HL-60/S4 treated with phorbol 12-myristate 13-acetate at 8.2 ng/mL for 4 days and 3 days (cell line): ENCODE measurements around the gene GPR89B.
"Not testable (repeated sequence)": the region's sequence is repeated elsewhere in the genome, so short reads cannot be mapped to it uniquely, and the experiment has no call there.

Experiments
- in situ Hi-C: fragments of 300-500 bp; cut with MboI; formaldehyde crosslinking; loops from 2 replicates; pipeline ENCODE4 v1.15.0; 2022; ENCODE audit warnings: low sequenced_read_pairs

Gene GPR89B

DNA sequence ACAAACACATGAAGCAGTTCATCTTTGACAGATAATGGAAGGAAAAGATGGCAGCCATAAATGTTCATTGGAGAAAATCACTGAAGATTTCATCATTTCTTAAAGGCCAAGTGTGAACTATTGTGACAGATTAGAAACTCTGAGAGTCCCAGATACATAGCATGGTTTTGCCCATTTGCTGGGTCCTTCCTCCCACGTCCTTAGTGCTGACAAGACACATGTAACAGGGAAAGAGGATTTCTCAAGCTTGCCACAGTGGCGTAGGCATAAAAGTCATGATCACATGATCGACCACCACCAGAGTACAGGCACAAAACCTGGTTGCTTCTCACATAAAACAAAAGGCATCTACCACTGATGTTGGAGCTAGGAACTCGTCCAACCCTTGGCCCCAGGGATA is 98.8 kb downstream of the GPR89B start:
- in situ Hi-C loops: not testable (repeated sequence)

DNA sequence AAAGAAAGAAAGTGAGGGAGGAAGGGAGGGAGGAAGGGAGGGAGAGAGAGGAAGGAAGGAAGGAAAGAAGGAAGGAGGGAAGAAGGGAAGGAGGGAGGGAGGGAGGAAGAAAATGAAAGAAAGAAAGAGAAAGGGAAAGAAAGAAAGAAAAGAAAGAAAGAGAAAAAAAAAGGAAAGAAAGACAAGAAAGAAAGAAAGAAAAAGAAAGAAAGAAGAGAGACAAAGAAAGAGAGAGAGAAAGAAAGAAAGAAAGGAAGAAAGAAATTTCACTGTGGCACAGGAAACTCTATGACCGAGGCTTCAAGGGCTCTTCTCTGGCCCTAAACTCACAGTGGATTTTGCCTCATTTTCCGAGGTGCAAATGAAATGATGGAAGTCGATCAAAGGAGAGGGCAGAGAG is 104.0 kb downstream of the GPR89B start:
- in situ Hi-C loops: not testable (repeated sequence)

DNA sequence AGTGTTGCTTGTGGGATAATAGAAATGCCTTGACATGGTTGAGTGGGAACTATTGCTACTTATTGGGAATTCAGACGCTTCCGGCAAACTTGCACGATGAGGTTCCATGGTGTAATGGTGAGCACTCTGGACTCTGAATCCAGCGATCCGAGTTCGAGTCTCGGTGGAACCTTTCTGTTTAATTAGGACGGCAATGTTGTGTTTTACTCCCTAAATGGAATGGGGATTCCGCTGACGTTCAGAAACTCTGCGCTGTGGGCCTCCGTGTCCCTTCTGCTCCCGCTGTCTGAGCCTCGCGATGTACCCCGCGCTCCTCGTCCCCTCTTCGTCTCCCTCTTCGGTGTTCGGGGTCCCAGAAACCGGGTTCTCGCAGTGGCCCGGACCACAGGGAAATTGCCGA is 104.5 kb downstream of the GPR89B start:
- in situ Hi-C loops: not testable (repeated sequence)

DNA sequence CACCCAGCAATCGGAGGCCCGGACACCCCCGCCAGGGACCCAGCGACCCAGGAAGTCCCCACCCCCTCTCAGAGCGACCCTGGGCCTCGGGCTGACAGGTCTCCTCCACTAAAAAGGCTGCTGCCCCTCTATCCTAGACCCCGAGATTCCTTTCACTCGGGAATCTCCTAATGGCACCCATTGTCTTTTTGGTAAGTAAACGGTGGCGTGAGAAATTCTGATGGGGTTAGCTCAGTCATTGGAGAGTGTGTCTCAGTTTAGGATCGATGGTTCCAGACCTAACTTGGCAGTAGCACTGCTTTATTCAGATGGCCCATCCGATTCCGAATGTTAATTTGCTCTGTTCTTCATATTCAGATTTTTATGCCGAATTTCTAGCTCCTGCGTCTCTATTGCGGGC is 104.9 kb downstream of the GPR89B start:
- in situ Hi-C loops: not testable (repeated sequence)

DNA sequence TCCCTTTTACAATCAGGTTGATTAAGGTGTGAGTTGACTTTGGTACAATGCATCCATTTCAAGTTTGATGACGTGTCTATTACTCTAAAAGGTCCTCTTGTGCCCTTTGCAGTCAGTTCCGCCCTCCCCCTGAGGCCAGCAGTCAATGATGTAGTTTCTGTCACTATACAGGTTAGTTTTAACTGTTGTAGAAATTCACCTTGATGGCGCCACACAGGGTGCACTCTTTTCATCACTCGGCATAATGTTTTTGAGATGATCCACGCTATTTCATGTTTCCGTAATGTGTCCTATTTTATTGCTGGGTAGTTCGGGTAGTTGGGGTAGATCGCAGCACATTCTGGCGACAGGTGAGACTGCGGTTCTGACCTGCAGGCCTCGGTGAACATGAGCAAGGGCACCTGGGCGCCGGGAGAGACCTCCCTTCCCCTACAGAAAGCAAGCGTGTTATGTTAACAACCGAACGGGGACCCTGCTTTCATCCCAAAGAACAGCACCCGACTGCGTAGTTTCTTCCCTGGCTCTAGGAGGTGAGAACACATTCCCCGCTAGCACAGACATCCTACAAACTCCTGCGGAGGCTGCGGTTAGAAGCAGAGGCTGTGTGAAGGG is 109.7 kb downstream of the GPR89B start:
- in situ Hi-C loops: not testable (repeated sequence)

DNA sequence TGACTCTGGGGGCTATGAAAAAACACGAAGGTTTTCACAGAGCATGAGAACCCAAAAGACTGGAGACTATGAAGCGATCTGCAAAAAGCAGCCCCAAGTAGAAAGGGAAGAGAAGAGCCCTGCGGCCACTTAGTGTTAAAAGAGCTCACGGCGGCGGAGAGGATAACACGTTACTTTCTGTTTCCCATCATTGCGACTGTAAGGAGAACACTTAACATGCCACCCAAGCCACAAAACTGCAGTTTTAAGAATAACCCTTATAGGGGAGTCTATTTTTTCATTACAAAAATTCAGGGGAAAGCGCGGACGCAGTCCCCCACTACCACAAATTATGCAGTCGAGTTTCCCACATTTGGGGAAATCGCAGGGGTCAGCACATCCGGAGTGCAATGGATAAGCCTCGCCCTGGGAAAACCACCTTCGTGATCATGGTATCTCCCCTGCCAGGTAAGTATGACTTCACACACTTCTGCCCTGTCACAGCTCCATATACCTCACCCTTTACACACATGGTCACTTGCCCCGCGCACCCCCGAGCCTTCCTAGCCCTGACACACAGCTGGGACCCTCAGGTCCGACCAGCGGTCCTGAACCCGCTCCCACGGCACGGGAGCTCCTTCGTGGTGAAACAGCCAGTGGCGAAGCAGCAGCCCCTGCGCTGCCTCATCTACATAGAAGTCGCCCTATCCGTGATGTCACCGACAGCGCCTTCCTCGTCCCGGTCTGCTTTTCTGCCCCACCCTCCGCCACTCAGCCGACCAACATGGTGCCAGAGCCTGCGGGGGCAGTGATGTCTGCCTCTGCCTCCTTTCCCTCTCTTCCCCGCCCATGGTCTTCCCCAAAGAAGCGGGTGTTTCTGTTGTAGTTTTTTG is 110.5 kb downstream of the GPR89B start:
- in situ Hi-C loops: not testable (repeated sequence)
